HUES48 (cell line): ENCODE measurements around the gene HTRA3.
"Not testable (repeated sequence)": the region's sequence is repeated elsewhere in the genome, so short reads cannot be mapped to it uniquely, and the experiment has no call there.

Experiments used
- H3K27ac ChIP-seq: one replicate; pipeline ENCODE4 v1.7.0; 2013; ENCODE audit warnings: low read depth, low read length, inconsistent platforms
- H3K27me3 ChIP-seq: 2 replicates; pipeline ENCODE4 v1.6.1; 2013; ENCODE audit warnings: mild to moderate bottlenecking, low read length; ENCODE audit not compliant: control insufficient read depth, insufficient read depth
- H3K36me3 ChIP-seq: 2 replicates; pipeline ENCODE4 v1.6.1; 2013; ENCODE audit warnings: low read length; ENCODE audit not compliant: control insufficient read depth, insufficient read depth
- H3K4me1 ChIP-seq: 2 replicates; pipeline ENCODE4 v1.6.1; 2013; ENCODE audit warnings: mild to moderate bottlenecking, low read length; ENCODE audit not compliant: control insufficient read depth, insufficient read depth
- H3K4me3 ChIP-seq: 2 replicates; pipeline ENCODE4 v1.5.1; 2013; ENCODE audit warnings: mild to moderate bottlenecking, low read depth, low read length
- H3K9ac ChIP-seq: 2 replicates; pipeline ENCODE4 v1.6.1; 2013; ENCODE audit warnings: mild to moderate bottlenecking, low read depth, low read length, moderate library complexity
- H3K9me3 ChIP-seq: 2 replicates; pipeline ENCODE4 v1.6.1; 2013; ENCODE audit warnings: low read length; ENCODE audit not compliant: control insufficient read depth, insufficient read depth

The HTRA3 gene

GRCh38 chr4:8334786-8335460 lies 65.4 kb downstream of the HTRA3 start:
- Histone ChIP-seq H3K36me3 (no peaks in the 10 kb centered on the region), H3K9ac (no peak overlapping the region), H3K4me1 (no peaks in the 10 kb centered on the region), H3K27ac (no peak overlapping the region), H3K9me3 (no peaks in the 10 kb centered on the region), H3K27me3 (no peaks in the 10 kb centered on the region), H3K4me3 (no peak overlapping the region)

- Histone ChIP-seq H3K9ac (no peak overlapping the region), H3K9me3 (no peaks in the 10 kb centered on the region), H3K27ac (no peak overlapping the region), H3K4me3 (no peak overlapping the region), H3K36me3 (no peaks in the 10 kb centered on the region), H3K4me1 (no peaks in the 10 kb centered on the region), H3K27me3 (no peaks in the 10 kb centered on the region)
These were observed 66.3 kb downstream of the HTRA3 start for GRCh38 chr4:8335848-8336247.

- Histone ChIP-seq H3K9me3 (no peaks in the 10 kb centered on the region), H3K4me1 (no peaks in the 10 kb centered on the region), H3K27ac (no peak overlapping the region), H3K36me3 (no peaks in the 10 kb centered on the region), H3K9ac (no peak overlapping the region), H3K27me3 (no peaks in the 10 kb centered on the region), H3K4me3 (no peak overlapping the region)
These were observed 67.0 kb downstream of the HTRA3 start for GRCh38 chr4:8336412-8337075.

- Histone ChIP-seq H3K27ac (no peak overlapping the region), H3K9me3 (no peaks in the 10 kb centered on the region), H3K4me3 (no peak overlapping the region), H3K27me3 (no peaks in the 10 kb centered on the region), H3K9ac (no peak overlapping the region), H3K36me3 (no peaks in the 10 kb centered on the region), H3K4me1 (peaks cover 4% of the 10 kb centered on the region; the same call in 1 of the 2 replicates)
These were observed 68.9 kb downstream of the HTRA3 start for GRCh38 chr4:8338351-8338961.

- H3K9ac ChIP-seq = no peak overlapping the region
- H3K27ac ChIP-seq = no peak overlapping the region
- no peaks in the 10 kb centered on the region for H3K9me3 ChIP-seq
- no peaks in the 10 kb centered on the region for H3K27me3 ChIP-seq
- H3K36me3 ChIP-seq = no peaks in the 10 kb centered on the region
- peaks cover 4% of the 10 kb centered on the region; the same call in 1 of the 2 replicates for H3K4me1 ChIP-seq
- no peak overlapping the region for H3K4me3 ChIP-seq
These were observed 71.3 kb downstream of the HTRA3 start for GRCh38 chr4:8340781-8341241.

GRCh38 chr4:8341281-8341680 lies 71.7 kb downstream of the HTRA3 start:
- H3K4me1 ChIP-seq, H3K27ac ChIP-seq, H3K27me3 ChIP-seq, H3K36me3 ChIP-seq, H3K9me3 ChIP-seq, H3K4me3 ChIP-seq, H3K9ac ChIP-seq: not testable (repeated sequence)

GRCh38 chr4:8341691-8342090 lies 72.1 kb downstream of the HTRA3 start:
- Histone ChIP-seq H3K27ac (no peak overlapping the region), H3K9me3 (no peaks in the 10 kb centered on the region), H3K36me3 (no peaks in the 10 kb centered on the region), H3K27me3 (no peaks in the 10 kb centered on the region), H3K9ac (no peak overlapping the region), H3K4me3 (no peak overlapping the region), H3K4me1 (peaks cover 4% of the 10 kb centered on the region; the same call in 1 of the 2 replicates)

GRCh38 chr4:8342651-8343261 lies 73.2 kb downstream of the HTRA3 start:
- no peaks in the 10 kb centered on the region for H3K36me3 ChIP-seq
- no peak overlapping the region for H3K27ac ChIP-seq
- no peaks in the 10 kb centered on the region for H3K27me3 ChIP-seq
- H3K4me1 ChIP-seq = peaks cover 4% of the 10 kb centered on the region; the same call in 1 of the 2 replicates
- no peak overlapping the region for H3K9ac ChIP-seq
- H3K9me3 ChIP-seq = no peaks in the 10 kb centered on the region
- no peak overlapping the region for H3K4me3 ChIP-seq

- Histone ChIP-seq H3K36me3 (no peaks in the 10 kb centered on the region), H3K9ac (no peak overlapping the region), H3K4me1 (peaks cover 4% of the 10 kb centered on the region; the same call in 1 of the 2 replicates), H3K9me3 (no peaks in the 10 kb centered on the region), H3K27me3 (no peaks in the 10 kb centered on the region), H3K4me3 (no peak overlapping the region), H3K27ac (no peak overlapping the region)
These were observed 73.9 kb downstream of the HTRA3 start for GRCh38 chr4:8343262-8343966.

- Histone ChIP-seq H3K4me3 (no peak overlapping the region), H3K27me3 (no peaks in the 10 kb centered on the region), H3K4me1 (peaks cover 4% of the 10 kb centered on the region; the same call in 1 of the 2 replicates), H3K9me3 (no peaks in the 10 kb centered on the region), H3K36me3 (no peaks in the 10 kb centered on the region), H3K9ac (no peak overlapping the region), H3K27ac (no peak overlapping the region)
These were observed 74.4 kb downstream of the HTRA3 start for GRCh38 chr4:8343967-8344331.
